Astrocyte (in vitro differentiated cells and primary cell): ENCODE measurements around the gene GPR139.

Source experiments
- EZH2 ChIP-seq: IDR thresholded peaks from 2 replicates; pipeline ENCODE4 v1.6.1; 2012; ENCODE audit warnings: mild to moderate bottlenecking, low read length, inconsistent platforms; ENCODE audit not compliant: insufficient read depth
- TF ChIP-seq, protein P1 (sequence below): IDR thresholded peaks from 2 replicates; pipeline ENCODE4 v1.5.1; 2011; ENCODE audit warnings: low read depth, mild to moderate bottlenecking, inconsistent platforms, low read length, moderate library complexity; ENCODE audit not compliant: insufficient read depth

DNA sequence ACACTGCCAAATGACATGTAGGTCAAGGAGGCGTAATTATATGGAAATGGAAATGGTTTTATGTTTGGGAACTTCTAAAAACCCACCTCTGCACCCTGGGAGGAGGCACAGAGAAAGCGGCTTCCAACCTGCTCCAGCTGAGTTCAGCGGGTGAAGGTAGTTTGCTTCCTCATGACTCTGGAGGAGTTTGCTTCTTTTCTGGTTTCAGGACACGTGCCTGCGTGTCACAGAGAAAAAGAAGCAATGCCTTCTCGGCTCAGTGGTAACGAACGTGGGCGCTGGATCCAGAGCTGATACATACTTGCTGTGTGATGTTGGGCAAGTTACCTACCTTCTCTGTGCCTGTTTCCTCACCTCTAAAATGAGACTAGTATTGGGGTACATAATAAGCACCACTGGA lies 22.1 kb downstream of the GPR139 start:
- TF ChIP-seq, protein P1, sequence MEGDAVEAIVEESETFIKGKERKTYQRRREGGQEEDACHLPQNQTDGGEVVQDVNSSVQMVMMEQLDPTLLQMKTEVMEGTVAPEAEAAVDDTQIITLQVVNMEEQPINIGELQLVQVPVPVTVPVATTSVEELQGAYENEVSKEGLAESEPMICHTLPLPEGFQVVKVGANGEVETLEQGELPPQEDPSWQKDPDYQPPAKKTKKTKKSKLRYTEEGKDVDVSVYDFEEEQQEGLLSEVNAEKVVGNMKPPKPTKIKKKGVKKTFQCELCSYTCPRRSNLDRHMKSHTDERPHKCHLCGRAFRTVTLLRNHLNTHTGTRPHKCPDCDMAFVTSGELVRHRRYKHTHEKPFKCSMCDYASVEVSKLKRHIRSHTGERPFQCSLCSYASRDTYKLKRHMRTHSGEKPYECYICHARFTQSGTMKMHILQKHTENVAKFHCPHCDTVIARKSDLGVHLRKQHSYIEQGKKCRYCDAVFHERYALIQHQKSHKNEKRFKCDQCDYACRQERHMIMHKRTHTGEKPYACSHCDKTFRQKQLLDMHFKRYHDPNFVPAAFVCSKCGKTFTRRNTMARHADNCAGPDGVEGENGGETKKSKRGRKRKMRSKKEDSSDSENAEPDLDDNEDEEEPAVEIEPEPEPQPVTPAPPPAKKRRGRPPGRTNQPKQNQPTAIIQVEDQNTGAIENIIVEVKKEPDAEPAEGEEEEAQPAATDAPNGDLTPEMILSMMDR, result no peak
- TF ChIP-seq EZH2, result no peak
